ENCODE measurements around the gene KAZN.

KAZN gene

DNA sequence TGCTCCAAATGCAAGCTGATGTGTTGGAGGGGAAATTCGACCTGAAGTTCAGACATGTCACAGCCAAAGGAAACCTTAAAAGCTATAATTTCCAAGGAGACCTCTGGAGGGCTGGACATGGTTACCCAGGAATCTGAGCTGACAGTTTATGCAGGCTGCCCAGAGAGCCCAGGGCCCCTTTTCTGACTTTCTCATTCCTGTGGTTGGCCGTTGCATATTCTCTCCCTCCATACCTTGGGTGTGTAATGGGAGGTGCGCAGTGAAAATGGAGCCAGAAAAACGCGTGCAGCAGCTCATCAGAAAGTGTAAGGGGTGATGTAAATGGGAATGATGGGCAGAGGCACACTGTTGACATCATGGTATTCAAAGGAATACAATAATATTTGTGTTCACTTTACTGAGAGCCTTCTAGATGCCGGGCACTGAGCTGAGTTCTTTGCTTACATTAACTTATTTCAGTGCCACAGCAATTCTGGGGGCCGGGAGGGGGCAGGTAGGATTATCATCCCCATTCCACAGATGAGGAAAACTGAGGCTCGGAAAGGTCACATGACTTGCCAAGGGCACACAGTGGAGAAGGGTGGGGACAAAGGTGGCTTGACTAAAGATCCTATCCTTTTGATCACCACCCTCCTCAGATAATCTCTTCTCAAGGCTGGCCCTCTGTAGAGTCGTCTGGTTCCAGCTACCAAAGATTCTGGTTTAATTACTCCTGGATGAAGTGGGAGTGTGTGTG is 38.6 kb downstream of the KAZN start:
- ATAC-seq: no peak
- TF ChIP-seq GLIS3 (CRISPR knock-in tag; IDR thresholded peaks at IDR 0.05) (no peak), ZC3H10 (CRISPR knock-in tag; IDR thresholded peaks at IDR 0.05) (no peak), BACH2 (CRISPR knock-in tag; IDR thresholded peaks at IDR 0.05; ENCODE audit: borderline replicate concordance) (no peak), ARNTL (CRISPR knock-in tag; IDR thresholded peaks at IDR 0.05; ENCODE audit: borderline replicate concordance, low read depth) (no peak), ZFP30 (CRISPR knock-in tag; IDR thresholded peaks at IDR 0.05) (no peak), CSDC2 (CRISPR knock-in tag; IDR thresholded peaks at IDR 0.05) (no peak)
- TF ChIP-seq, protein P1, sequence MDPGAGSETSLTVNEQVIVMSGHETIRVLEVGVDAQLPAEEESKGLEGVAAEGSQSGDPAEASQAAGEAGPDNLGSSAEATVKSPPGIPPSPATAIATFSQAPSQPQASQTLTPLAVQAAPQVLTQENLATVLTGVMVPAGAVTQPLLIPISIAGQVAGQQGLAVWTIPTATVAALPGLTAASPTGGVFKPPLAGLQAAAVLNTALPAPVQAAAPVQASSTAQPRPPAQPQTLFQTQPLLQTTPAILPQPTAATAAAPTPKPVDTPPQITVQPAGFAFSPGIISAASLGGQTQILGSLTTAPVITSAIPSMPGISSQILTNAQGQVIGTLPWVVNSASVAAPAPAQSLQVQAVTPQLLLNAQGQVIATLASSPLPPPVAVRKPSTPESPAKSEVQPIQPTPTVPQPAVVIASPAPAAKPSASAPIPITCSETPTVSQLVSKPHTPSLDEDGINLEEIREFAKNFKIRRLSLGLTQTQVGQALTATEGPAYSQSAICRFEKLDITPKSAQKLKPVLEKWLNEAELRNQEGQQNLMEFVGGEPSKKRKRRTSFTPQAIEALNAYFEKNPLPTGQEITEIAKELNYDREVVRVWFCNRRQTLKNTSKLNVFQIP (CRISPR knock-in tag; IDR thresholded peaks at IDR 0.05; ENCODE audit: borderline replicate concordance, low read depth): no peak

DNA sequence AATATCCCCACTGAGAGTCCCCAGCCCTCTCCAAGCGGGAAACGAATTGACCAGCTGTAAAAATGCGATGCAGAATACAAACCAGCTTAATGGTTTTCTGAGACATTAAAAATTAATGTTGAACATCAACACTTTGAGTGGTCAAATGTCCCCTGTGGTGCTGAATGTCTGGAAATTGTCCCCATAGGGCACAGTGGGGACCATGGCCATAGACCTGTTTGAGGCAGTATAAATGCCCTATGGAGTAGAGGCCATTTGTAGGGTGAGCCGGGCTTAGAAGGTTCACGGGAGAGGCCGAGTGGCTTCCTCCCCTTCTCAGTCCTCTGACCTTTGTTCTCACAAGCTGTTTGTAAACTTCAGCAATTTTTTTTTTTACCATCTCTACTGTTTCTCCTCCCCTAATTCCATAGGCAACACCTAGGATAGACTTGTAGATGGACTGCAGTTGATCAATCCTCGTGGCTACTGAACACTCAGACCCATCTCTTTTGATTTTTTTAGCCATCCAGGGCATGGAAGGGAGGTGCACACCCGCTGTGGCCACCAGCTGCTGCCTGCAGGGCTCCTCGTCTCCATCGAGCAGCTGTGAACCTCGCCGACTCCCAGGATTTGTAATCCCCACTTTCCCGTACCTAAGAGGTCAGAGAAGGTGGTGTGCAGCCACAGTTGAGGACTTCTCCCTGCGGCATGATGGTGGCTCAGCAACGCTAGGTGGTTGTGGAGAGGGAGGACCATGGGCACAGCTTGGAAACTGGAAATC is 41.0 kb downstream of the KAZN start:
- TF ChIP-seq TCF4 (CRISPR knock-in tag; IDR thresholded peaks at IDR 0.05; ENCODE audit: borderline replicate concordance): no peak
- TF ChIP-seq, protein P2, sequence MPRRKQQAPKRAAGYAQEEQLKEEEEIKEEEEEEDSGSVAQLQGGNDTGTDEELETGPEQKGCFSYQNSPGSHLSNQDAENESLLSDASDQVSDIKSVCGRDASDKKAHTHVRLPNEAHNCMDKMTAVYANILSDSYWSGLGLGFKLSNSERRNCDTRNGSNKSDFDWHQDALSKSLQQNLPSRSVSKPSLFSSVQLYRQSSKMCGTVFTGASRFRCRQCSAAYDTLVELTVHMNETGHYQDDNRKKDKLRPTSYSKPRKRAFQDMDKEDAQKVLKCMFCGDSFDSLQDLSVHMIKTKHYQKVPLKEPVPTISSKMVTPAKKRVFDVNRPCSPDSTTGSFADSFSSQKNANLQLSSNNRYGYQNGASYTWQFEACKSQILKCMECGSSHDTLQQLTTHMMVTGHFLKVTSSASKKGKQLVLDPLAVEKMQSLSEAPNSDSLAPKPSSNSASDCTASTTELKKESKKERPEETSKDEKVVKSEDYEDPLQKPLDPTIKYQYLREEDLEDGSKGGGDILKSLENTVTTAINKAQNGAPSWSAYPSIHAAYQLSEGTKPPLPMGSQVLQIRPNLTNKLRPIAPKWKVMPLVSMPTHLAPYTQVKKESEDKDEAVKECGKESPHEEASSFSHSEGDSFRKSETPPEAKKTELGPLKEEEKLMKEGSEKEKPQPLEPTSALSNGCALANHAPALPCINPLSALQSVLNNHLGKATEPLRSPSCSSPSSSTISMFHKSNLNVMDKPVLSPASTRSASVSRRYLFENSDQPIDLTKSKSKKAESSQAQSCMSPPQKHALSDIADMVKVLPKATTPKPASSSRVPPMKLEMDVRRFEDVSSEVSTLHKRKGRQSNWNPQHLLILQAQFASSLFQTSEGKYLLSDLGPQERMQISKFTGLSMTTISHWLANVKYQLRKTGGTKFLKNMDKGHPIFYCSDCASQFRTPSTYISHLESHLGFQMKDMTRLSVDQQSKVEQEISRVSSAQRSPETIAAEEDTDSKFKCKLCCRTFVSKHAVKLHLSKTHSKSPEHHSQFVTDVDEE (CRISPR knock-in tag; IDR thresholded peaks at IDR 0.05): no peak
- no peak for TF ChIP-seq ZNF8 (CRISPR knock-in tag; IDR thresholded peaks at IDR 0.05)
- no peak for TF ChIP-seq ISL1 (CRISPR knock-in tag; IDR thresholded peaks at IDR 0.05)
- no peak for TF ChIP-seq TOX (CRISPR knock-in tag; IDR thresholded peaks at IDR 0.05; ENCODE audit: borderline replicate concordance)
- TF ChIP-seq ZFP3 (CRISPR knock-in tag; IDR thresholded peaks at IDR 0.05): no peak
- TF ChIP-seq RARB (CRISPR knock-in tag; IDR thresholded peaks at IDR 0.05): no peak
- no peak for TF ChIP-seq GLIS3 (CRISPR knock-in tag; IDR thresholded peaks at IDR 0.05)
- TF ChIP-seq, protein P3, sequence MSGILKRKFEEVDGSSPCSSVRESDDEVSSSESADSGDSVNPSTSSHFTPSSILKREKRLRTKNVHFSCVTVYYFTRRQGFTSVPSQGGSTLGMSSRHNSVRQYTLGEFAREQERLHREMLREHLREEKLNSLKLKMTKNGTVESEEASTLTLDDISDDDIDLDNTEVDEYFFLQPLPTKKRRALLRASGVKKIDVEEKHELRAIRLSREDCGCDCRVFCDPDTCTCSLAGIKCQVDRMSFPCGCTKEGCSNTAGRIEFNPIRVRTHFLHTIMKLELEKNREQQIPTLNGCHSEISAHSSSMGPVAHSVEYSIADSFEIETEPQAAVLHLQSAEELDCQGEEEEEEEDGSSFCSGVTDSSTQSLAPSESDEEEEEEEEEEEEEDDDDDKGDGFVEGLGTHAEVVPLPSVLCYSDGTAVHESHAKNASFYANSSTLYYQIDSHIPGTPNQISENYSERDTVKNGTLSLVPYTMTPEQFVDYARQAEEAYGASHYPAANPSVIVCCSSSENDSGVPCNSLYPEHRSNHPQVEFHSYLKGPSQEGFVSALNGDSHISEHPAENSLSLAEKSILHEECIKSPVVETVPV (CRISPR knock-in tag; IDR thresholded peaks at IDR 0.05): no peak
- no peak for TF ChIP-seq ZFP30 (CRISPR knock-in tag; IDR thresholded peaks at IDR 0.05)
- TF ChIP-seq CSDC2 (CRISPR knock-in tag; IDR thresholded peaks at IDR 0.05): no peak
- TF ChIP-seq SNAI2 (CRISPR knock-in tag; IDR thresholded peaks at IDR 0.05): no peak
- TF ChIP-seq, protein P1 (CRISPR knock-in tag; IDR thresholded peaks at IDR 0.05; ENCODE audit: borderline replicate concordance, low read depth): no peak
- no peak for TF ChIP-seq BACH2 (CRISPR knock-in tag; IDR thresholded peaks at IDR 0.05; ENCODE audit: borderline replicate concordance)
- no peak for TF ChIP-seq PPARA (CRISPR knock-in tag; IDR thresholded peaks at IDR 0.05; ENCODE audit: borderline replicate concordance)
- no peak for TF ChIP-seq ZC3H10 (CRISPR knock-in tag; IDR thresholded peaks at IDR 0.05)
- TF ChIP-seq, protein P4, sequence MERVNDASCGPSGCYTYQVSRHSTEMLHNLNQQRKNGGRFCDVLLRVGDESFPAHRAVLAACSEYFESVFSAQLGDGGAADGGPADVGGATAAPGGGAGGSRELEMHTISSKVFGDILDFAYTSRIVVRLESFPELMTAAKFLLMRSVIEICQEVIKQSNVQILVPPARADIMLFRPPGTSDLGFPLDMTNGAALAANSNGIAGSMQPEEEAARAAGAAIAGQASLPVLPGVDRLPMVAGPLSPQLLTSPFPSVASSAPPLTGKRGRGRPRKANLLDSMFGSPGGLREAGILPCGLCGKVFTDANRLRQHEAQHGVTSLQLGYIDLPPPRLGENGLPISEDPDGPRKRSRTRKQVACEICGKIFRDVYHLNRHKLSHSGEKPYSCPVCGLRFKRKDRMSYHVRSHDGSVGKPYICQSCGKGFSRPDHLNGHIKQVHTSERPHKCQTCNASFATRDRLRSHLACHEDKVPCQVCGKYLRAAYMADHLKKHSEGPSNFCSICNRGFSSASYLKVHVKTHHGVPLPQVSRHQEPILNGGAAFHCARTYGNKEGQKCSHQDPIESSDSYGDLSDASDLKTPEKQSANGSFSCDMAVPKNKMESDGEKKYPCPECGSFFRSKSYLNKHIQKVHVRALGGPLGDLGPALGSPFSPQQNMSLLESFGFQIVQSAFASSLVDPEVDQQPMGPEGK (CRISPR knock-in tag; IDR thresholded peaks at IDR 0.05; ENCODE audit: borderline replicate concordance): no peak
- TF ChIP-seq, protein P5, sequence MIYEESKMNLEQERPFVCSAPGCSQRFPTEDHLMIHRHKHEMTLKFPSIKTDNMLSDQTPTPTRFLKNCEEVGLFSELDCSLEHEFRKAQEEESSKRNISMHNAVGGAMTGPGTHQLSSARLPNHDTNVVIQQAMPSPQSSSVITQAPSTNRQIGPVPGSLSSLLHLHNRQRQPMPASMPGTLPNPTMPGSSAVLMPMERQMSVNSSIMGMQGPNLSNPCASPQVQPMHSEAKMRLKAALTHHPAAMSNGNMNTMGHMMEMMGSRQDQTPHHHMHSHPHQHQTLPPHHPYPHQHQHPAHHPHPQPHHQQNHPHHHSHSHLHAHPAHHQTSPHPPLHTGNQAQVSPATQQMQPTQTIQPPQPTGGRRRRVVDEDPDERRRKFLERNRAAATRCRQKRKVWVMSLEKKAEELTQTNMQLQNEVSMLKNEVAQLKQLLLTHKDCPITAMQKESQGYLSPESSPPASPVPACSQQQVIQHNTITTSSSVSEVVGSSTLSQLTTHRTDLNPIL (CRISPR knock-in tag; IDR thresholded peaks at IDR 0.05; ENCODE audit: low read depth): no peak
- TF ChIP-seq ARNTL (CRISPR knock-in tag; IDR thresholded peaks at IDR 0.05; ENCODE audit: borderline replicate concordance, low read depth): no peak
- no peak for ATAC-seq
